ENCODE data around the gene CNOT1.

GRCh38 chr16:58507195-58507962 lies 122.2 kb downstream of the CNOT1 start:
- no peak for TF ChIP-seq POLR2AphosphoS5 (IDR thresholded peaks at IDR 0.05)
- TF ChIP-seq POLR2A (IDR thresholded peaks at IDR 0.05), result no peak
